ENCODE data around the gene NCDN.

NCDN gene

GRCh38 chr1:35590476-35591040 lies 33.0 kb downstream of the NCDN start:
- DNase-seq (ENCODE audit: low spot score) = no peak

DNA sequence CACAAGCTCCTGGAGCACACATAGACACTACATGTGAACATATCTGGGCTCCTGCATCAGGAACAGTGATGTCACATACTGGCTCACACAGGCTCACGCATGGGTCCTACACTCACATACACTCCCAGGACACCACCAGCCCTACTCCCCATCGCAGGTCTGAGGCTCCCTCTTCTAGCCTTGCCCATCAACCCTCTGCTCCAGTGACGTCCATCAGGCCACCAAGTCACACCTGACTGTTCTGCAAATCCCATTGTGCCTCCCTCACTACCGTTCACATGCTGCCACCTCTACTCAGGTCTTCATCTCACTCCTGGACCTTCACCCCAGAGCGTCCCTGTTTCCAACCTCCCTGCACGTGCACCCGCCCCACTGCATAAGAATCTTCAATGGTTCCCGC lies 33.6 kb downstream of the NCDN start:
- DNase-seq (ENCODE audit: low spot score) = no peak

DNA sequence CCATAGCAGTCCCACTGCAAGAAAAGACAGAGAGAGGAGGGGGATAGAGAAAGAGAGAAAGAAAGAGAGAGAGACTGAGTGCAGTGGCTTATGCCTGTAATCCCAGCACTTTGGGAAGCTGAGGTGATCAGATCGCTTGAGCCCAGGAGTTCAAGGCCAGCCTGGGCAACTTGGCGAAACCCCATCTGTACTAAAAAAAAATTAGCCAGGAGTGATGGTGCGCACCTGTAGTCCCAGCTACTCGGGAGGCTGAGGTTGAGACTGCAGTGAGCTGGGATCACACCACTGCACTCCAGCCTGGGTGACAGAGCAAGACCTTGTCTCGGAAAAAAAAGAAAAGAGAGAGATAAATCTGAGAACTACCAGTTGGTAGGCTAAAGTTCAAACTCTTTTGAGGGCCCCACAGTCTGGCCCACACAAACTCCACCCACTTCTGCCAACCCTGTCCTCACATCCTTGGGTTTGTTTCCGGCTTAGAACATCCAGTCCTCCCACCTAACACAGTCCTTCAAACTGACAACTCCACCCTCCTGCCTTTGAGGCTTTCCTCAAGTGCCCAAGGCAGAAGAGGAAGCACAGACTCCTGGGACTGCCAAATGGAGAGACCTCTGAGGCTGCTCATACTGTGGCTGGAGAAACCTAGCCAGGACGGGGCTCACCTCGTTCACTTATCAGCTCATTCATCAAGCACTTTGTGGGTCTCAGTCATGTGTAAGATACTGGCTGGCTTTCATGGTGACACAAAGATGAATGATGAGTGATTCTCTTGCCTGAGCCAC lies 35.6 kb downstream of the NCDN start:
- no peak for DNase-seq (ENCODE audit: low spot score)

GRCh38 chr1:35594005-35594760 lies 36.6 kb downstream of the NCDN start:
- no peak for DNase-seq (ENCODE audit: low spot score)

GRCh38 chr1:35595684-35596083 lies 38.1 kb downstream of the NCDN start:
- DNase-seq (ENCODE audit: low spot score) = no peak

GRCh38 chr1:35597870-35598269 lies 40.3 kb downstream of the NCDN start:
- DNase-seq (ENCODE audit: low spot score) = no peak

- DNase-seq (ENCODE audit: low spot score) = no peak
These were observed 41.3 kb downstream of the NCDN start for GRCh38 chr1:35598895-35599294.

DNA sequence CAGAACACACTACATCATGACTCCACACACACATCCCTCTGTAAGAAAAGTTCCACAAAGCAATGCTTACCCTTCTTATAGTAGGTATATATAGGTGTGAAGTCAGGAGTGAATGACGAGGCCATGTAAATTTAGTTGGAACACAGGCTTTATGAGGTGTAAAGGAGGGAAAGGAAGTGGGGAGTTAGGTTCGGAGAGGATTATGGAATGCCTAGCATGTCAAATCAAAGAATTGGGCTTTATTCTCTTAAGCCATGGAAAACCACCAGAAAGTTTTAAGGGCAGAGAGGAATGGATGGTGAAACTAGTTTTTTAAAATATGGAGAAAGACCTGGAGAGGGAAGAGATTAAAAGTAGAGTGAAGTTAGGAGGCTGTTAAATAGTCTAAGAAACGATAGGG lies 41.8 kb downstream of the NCDN start:
- DNase-seq (ENCODE audit: low spot score) = no peak

- DNase-seq (ENCODE audit: low spot score) = no peak
These were observed 43.0 kb downstream of the NCDN start for GRCh38 chr1:35600593-35600992.

- DNase-seq (ENCODE audit: low spot score) = no peak
These were observed 45.9 kb downstream of the NCDN start for GRCh38 chr1:35603468-35603867.

GRCh38 chr1:35603941-35604340 lies 46.3 kb downstream of the NCDN start:
- no peak for DNase-seq (ENCODE audit: low spot score)

DNA sequence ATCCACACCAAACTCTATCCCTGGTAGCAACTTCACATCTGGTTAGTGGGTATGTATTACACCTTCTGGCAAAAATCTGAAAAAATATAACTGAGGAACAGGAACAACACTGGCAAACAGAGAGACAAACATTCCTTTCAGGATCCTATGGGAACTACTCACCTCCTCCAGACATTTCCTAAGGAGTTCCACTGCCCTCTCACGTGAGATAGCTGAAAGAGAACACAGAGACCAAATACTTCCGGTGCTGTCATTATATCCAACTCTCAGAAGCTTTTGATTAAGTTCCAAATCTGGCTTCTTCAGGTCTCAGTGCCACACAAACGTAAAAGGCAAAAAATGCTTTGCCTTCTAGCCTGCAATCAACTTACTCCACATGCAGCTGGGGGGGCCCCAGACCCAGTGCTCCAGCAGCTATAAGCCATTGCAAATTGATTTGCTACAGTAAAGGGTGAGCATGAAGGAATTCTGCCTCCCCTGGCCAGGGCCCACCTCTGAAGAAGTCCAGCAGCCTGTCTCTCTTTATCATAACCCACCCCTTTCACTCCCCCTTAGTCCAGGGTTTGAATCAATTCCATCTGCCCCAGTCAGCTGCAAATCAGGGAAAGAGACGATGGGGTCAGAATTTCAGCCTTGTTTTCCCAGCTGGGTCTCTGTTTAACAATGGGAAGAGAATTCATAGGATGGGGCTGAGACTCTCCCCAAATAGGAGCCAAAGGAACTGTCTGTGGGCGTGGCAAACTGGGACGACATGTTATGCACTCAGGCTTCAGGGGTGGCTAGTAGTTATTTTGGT lies 47.7 kb downstream of the NCDN start:
- DNase-seq (ENCODE audit: low spot score) = no peak

DNA sequence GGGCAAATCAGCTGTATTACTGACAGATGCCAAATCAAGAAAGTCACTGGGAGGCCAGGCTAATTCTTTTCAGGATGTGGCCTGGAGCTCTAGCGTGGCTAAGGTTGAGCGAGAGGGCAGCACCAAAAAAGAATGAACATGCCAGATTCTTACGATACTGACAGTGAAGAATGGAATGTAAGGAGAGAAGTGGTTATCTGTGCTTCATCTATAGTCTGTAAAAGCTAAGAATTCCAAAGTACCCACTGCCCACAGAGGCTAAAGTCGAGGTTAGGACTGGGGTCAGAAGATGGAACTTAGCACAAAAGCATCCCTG lies 48.2 kb downstream of the NCDN start:
- DNase-seq (ENCODE audit: low spot score) = no peak

DNA sequence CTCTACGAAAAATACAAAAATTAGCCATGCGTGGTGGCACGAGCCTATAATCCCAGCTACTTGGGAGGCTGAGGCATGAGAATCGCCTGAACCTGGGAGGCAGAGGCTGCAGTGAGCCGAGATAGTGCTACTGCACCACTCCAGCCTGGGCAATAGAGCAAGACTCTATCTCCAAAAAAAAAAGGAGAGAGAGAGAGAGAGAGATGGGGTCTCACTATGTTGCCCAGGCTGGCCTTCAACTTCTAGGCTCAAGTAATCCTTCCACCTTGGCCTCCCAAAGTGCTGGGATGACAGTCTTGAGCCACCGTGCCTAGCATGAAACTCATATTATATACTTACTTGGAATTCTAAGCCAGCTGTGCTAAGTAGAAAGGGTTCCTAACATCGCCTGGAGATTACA lies 54.1 kb downstream of the NCDN start:
- DNase-seq (ENCODE audit: low spot score) = no peak

GRCh38 chr1:35615440-35615839 lies 57.8 kb downstream of the NCDN start:
- DNase-seq (ENCODE audit: low spot score) = no peak
